HG03469 (cell line): ENCODE measurements around the gene CEP162.
"Not testable (repeated sequence)": the region's sequence is repeated elsewhere in the genome, so short reads cannot be mapped to it uniquely, and the experiment has no call there.

Experiments used
- ATAC-seq: cut with Tn5 transposase; IDR thresholded peaks from one replicate; pipeline ENCODE4 v1.9.1; 2021; ENCODE audit warnings: mild to moderate bottlenecking, moderate library complexity, moderate number of reproducible peaks; ENCODE audit not compliant: unreplicated experiment

CEP162 gene

DNA sequence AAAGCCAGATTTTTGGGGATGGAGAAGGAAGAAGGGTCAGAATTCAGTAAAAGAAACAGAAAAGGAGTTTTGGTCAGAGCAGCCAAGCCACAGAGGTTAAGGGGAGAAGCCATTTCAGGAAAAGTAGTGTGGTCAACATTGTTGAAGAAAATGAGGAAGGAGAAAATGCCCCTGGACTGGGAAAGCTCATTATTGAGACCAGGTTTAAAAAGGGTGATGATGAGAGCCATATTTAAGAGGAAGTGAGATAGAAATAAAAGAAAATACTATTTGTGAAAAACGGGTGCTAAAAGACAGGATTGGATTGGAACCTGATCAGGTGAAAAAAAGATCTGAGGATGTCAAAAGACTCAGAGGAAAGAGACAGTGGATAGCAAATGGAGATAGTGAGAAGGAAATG lies 75.8 kb downstream of the CEP162 start:
- no peak for ATAC-seq

GRCh38 chr6:84150705-84151104 lies 76.7 kb downstream of the CEP162 start:
- ATAC-seq: no peak

DNA sequence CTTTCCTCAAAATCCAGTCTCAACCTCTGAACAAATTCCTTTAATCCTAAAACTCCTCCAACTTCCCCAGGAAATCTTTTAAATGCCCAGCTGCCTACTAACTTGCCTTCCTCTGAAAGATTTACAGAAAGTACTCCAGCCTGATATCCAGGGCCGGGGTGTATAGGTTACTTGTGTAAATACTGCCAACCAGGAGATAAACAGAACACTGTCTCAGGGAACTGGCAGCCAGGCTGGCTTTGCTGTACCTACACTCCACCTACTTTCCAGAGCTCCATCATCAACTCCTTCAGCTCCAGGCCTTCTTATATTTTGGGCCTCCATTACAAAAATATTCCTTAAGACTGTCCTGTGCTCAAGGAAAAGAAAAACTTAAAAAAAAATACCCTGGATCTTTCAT lies 85.9 kb downstream of the CEP162 start:
- no peak for ATAC-seq

GRCh38 chr6:84139311-84139710 lies 88.1 kb downstream of the CEP162 start:
- ATAC-seq: no peak

DNA sequence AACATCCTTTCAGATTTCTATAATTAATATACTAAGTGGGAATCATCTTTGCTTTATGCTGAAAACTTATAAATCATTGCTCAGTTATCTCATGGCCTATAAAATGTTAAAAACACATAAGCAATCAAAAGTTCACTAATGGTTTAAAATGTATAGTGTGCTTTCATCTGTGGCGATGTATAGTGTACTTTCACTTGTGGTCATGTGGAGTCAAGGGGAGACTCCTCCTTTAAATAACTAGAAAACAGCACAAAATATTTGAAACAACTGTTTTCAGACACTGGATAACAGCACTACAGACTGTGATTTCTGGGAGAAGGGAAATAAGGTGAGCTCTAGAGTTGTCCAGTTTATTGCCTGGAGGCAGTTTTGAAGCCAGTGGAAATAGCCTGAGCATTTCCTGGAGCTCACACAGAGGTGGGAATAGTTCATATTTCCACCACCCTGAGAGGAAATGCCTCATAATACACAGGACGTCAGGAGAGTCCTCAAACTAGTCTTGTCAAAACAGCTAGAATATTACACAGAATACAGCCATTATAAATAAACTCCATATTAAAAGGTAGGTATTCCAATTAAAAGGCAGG lies 89.4 kb downstream of the CEP162 start:
- ATAC-seq: no peak

GRCh38 chr6:84137051-84137375 lies 90.4 kb downstream of the CEP162 start:
- no peak for ATAC-seq

DNA sequence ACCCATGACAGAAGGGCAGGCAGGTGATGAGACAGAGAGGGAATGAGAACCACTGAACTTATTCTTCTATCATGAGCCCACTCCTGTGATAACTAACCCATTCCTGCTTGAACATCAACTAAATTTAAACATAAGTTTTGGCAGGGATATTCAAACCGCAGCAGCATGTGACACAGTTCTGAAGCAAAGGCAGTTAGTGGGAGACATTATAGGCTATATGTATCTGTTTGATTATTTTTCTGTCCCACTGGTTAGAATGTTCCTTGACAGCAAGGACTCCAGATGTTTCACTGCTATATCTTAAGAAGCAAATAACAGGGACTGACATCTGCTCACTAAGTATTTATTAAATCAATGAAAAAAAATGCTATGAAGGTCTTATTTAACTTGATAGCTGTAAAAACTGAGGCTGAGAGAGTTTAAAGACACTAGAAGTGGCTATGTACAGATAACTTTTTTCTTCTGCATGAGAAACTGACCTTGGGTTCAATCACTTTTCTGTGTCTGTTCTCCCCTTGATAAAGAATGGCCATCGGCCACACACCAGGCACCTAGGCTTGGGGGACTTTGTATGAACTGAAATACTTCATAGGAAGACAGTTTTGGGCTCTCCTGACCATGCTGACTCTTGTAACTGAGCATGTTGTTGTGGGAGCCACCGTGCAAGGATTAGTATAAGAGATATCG lies 90.9 kb downstream of the CEP162 start:
- no peak for ATAC-seq

DNA sequence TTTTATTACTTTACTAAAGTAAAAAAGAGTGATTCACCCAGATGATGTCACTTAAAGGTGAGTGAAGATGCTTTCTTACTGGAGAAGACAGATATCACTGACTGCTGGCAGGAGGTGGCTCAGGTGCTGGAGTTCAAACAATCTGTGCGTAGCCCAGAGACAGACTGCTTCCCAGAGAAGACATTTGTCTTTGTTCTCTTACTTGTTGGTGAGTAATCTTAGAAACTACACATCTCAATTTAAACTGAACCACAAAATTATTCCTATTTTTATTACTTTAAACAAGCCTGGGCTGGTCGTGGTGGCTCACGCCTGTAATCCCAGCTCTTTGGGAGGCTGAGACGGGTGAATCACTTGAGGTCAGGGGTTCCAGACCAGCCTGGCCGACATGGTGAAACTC lies 92.2 kb downstream of the CEP162 start:
- ATAC-seq: no peak

GRCh38 chr6:84133385-84133784 lies 94.1 kb downstream of the CEP162 start:
- ATAC-seq: not testable (repeated sequence)

GRCh38 chr6:84129588-84129987 lies 97.9 kb downstream of the CEP162 start:
- ATAC-seq: not testable (repeated sequence)

- peak; percentile 46 for ATAC-seq
Measured at GRCh38 chr6:84123186-84123585, 104.3 kb downstream of the CEP162 start.

- no peak for ATAC-seq
Measured at GRCh38 chr6:84119277-84119676, 108.2 kb downstream of the CEP162 start.

DNA sequence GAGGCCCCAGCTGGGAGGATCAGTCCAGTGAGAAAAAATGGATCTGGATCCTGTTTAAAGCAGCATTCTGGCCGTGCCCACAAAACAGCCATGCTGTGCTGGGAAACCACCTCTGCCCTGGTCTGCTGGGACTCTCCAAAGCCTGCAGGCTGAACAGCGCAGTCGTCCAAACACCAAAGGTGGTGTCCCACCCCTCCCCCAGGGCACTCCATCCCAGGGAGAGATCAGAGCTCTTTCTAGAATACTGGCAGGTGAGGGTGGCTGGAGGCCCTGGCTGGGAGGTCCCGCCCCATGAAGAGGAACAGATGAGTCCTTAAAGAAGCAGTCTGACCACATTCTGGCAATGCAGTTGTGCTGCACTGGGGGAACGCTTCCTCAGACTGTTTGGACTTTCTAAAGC lies 109.3 kb downstream of the CEP162 start:
- ATAC-seq: no peak

DNA sequence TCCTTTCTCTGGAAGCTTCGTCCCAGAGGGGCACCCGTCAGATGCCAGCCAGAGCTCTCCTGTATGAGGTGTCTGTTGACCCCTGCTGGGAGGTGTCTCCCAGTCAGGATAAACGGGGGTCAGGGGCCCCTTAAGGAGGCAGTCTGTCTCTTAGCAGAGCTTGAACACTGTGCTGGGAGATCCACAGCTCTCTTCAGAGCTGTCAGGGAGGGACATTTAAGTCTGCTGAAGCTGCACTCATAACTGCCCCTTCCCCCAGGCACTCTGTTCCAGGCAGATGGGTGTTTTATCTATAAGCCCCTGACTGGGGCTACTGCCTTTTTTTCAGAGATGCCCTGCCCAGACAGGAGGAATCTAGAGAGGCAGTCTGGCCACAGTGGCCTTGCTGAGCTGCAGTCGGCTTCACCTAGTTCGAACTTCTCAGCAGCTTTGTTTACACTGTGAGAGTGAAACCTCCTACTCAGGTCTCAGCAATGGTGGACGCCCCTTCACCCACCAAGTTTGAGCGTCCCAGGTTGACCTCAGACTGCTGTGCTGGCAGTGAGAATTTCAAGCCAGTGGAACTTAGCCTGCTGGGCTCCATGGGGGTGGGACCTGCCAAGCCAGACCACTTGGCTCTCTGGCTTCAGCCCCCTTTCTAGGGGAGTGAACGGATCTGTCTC lies 112.4 kb downstream of the CEP162 start:
- ATAC-seq: not testable (repeated sequence)

GRCh38 chr6:84111351-84111750 lies 116.1 kb downstream of the CEP162 start:
- ATAC-seq: not testable (repeated sequence)

DNA sequence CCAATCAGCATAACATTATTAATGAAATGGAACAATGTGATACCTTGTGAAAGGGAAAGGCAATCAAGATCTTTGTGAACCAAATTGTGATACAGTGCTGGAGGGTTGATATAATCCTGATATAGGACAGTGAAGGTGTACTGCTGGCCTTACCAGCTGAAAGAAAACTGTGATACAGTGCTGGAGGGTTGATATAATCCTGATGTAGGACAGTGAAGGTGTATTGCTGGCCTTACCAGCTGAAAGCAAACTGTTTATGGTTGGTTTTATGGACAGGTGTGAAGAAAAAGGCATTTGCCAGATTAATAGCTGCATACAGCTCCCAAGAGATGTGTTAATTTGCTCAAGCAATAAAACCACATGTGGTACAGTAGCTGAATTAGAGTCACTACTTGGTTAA lies 119.9 kb downstream of the CEP162 start:
- ATAC-seq: no peak

DNA sequence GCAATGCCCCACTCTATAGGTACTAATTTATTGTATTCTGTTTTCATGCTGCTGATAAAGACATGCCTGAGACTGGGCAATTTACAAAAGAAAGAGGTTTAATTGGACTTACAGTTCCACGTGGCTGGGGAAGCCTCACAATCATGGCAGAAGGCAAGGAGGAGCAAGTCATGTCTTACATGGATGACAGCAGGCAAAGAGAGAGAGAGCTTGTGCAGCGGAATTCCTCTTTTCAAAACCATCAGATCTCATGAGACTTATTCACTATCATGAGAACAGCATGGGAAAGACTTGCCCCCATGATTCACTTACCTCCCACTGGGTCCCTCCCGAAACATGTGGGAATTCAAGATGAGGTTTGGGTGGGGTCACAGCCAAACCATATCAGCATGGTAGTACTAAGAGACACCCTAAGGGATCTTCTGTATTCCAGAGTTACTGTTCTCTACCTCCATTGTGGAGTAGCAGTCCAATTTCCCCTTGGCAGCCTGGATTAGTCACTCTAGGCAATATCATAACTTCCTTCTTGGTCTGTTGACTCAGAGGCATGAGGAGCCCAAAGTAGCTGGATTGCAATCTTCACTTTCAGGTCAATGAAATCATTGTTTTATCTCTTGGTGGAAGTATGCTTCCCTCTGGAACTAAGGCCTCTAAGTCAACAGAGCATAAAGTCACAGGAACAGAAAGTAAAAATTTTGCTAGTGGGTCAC lies 122.1 kb downstream of the CEP162 start:
- not testable (repeated sequence) for ATAC-seq

GRCh38 chr6:84103029-84103428 lies 124.4 kb downstream of the CEP162 start:
- no peak for ATAC-seq

- no peak for ATAC-seq
Measured at GRCh38 chr6:84095156-84095555, 132.3 kb downstream of the CEP162 start.

GRCh38 chr6:84093441-84094435 lies 133.7 kb downstream of the CEP162 start:
- no peak for ATAC-seq

DNA sequence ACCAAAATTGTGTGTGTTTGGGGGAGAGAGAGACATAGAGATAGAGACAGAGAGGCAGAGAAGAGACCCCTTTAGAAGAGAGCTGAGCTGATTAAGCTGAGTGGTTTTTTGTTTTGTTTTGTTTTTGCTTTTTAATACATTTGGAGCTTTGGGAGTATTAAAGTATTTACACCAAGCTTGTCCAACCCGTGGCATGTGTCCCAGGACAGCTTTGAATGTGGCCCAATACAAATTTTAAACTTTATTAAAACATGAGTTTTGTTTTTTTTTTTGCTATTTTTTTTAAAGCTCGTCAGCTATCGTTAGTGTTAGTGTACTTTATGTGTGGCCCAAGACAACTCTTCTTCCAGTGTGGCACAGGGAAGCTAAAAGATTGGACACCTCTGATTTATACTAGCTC lies 137.9 kb downstream of the CEP162 start:
- ATAC-seq: no peak
